Large intestine (tissue), 3 donors: ENCODE data around the gene KCNA1. TPM values are rescaled to one million over a fixed set of nuclear protein-coding genes. Genes with fewer than 3 reads are reported as not detected.

Experiments used
- DNase-seq, 2 donors: peaks; one replicate each; pipeline versions ENCODE4 v3.0.0 to v3.0.0-alpha.2; 2013
- H3K27ac ChIP-seq: one replicate; pipeline ENCODE4 v1.5.1; 2013; ENCODE audit warnings: low read length
- H3K27me3 ChIP-seq: 2 replicates; pipeline ENCODE4 v1.6.1; 2013; ENCODE audit warnings: low read length; ENCODE audit not compliant: control insufficient read depth, insufficient read depth
- H3K36me3 ChIP-seq: 2 replicates; pipeline ENCODE4 v1.6.1; 2013; ENCODE audit warnings: low read length; ENCODE audit not compliant: control insufficient read depth, insufficient read depth
- H3K4me1 ChIP-seq: one replicate; pipeline ENCODE4 v1.6.1; 2013; ENCODE audit warnings: low read length; ENCODE audit not compliant: control insufficient read depth, insufficient read depth
- H3K4me3 ChIP-seq: one replicate; pipeline ENCODE4 v1.5.1; 2013; ENCODE audit warnings: low read length
- H3K9me3 ChIP-seq: one replicate; pipeline ENCODE4 v1.6.1; 2013; ENCODE audit warnings: mild to moderate bottlenecking, low read depth, low read length, moderate library complexity; ENCODE audit not compliant: control insufficient read depth
- WGBS: methylation state at CpG from one replicate; pipeline ENCODE4 v1.1.5; 2013; ENCODE audit warnings: low lambda C conversion rate; ENCODE audit not compliant: insufficient coverage; 5-methylcytosine and 5-hydroxymethylcytosine counted together
- polyA plus RNA-seq: library from polyadenylated mRNA; unstranded; fragments of 120-200 nt; gene quantifications from one replicate; pipeline ENCODE4 v1.2.1, GENCODE V29; 2013

Gene KCNA1
- polyA plus RNA-seq, 1 donor, result 1.3 TPM

DNA sequence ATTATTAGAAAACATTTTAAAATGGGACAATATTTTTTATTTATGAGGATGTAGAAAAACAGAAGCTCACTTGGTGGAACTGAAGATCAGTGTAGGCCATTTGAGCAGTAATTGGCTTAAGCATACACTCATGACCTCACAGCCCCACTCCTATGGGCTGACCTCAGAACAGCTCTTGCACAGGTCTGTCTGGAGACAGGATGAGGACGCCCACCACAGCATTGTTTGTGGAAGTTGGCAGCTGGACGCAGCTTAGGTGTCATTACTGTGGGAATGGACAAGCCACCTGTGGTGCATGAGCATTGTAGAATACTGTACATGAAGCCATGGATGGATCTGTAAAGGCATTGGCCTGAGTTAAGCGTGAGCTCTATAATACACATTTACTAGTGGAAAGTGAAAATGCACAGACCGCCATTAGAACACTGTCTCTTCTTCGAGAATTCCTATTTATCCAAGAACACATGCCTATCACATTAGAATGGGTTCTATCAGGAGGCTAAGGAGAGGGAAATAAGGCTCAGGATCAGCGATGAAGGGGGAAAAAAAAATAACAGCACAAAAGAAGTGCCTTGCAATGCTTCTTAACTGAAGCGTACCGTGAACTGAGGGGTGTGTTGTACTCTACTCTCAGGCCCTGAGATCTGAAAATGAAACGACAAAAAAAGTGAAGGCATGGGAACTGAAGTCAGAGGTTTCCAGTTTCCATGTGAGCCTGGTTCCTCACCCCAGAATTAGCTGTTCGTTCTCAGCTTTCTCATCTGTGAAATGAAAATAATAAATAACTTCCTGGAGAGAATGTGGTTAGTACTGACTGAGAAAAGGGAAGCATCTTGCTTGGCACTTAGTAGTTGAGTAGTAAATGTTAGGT lies 33.6 kb downstream of the KCNA1 start:
- no peak for DNase-seq
- WGBS, result 92% methylated on average over 6 of the region's 10 CpGs
- H3K27ac ChIP-seq, result no peak overlapping the region
- H3K4me1 ChIP-seq, result no peaks in the 10 kb centered on the region
- no peak overlapping the region for H3K4me3 ChIP-seq
- H3K9me3 ChIP-seq, result no peaks in the 10 kb centered on the region
- H3K27me3 ChIP-seq, result peaks cover 27% of the 10 kb centered on the region
- H3K36me3 ChIP-seq, result no peaks in the 10 kb centered on the region

- H3K4me3 ChIP-seq, result no peak overlapping the region
- H3K27ac ChIP-seq, result no peak overlapping the region
- H3K36me3 ChIP-seq, result no peaks in the 10 kb centered on the region
Measured at GRCh38 chr12:4943938-4944284, 34.2 kb downstream of the KCNA1 start.

DNA sequence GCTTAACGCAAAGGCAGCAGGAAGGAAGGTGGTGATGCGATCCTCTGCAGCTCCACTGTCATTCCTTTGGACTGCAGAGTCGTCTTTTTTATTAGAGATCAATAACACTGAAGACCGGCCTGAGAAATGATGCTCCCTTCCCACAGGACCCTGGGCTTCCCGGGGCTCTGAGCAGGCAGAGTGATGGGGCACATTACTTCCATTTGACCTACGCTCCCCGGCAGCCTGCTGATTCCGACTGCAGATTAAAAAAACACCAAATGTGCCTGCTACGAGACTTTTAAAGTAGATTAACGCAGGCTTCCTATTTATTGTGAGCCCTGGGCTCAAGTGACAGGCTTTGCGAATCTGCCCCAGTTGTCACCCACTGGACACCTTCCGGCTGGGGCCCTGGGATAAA lies 37.5 kb downstream of the KCNA1 start:
- Histone ChIP-seq H3K4me3 (no peak overlapping the region), H3K27me3 (peaks cover 26% of the 10 kb centered on the region)
- no CpG with 5 or more reads among the region's 12 CpGs for WGBS

More at GRCh38 chr12:4943938-4944284, 34.2 kb downstream of the KCNA1 start:
- WGBS, result no CpG with 5 or more reads among the region's 4 CpGs
- no peaks in the 10 kb centered on the region for H3K4me1 ChIP-seq
- peaks cover 27% of the 10 kb centered on the region for H3K27me3 ChIP-seq
- no peaks in the 10 kb centered on the region for H3K9me3 ChIP-seq
- no peak for DNase-seq

DNA sequence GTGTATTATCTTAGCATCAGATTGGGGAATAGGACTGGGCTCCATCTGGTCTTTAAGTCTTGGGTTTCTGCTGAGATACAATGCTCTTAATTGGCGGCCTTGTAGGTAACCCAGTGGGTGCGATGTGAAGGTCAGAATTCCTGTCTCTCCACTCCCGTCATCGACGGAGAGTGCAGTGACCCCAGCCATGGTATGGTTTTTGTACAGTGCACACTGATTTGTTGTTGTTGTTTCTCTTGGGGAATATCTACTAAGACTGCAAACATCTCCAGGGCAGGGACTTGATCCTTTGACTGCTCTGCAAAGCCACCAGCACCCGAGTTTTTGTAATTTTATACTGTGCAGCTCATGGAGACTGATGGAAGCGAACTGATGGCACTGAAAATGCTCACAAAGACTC lies 41.4 kb downstream of the KCNA1 start:
- no CpG with 5 or more reads among the region's 7 CpGs for WGBS
- H3K27ac ChIP-seq, result no peak overlapping the region
- no peaks in the 10 kb centered on the region for H3K9me3 ChIP-seq
- H3K4me3 ChIP-seq, result no peak overlapping the region
- H3K36me3 ChIP-seq, result no peaks in the 10 kb centered on the region
- H3K27me3 ChIP-seq, result peaks cover 53% of the 10 kb centered on the region
- H3K4me1 ChIP-seq, result no peaks in the 10 kb centered on the region
- DNase-seq, result no peak

More for the DNA sequence above, 37.5 kb downstream of the KCNA1 start:
- Histone ChIP-seq H3K36me3 (no peaks in the 10 kb centered on the region), H3K9me3 (no peaks in the 10 kb centered on the region), H3K27ac (no peak overlapping the region), H3K4me1 (no peaks in the 10 kb centered on the region)
- DNase-seq, result no peak

DNA sequence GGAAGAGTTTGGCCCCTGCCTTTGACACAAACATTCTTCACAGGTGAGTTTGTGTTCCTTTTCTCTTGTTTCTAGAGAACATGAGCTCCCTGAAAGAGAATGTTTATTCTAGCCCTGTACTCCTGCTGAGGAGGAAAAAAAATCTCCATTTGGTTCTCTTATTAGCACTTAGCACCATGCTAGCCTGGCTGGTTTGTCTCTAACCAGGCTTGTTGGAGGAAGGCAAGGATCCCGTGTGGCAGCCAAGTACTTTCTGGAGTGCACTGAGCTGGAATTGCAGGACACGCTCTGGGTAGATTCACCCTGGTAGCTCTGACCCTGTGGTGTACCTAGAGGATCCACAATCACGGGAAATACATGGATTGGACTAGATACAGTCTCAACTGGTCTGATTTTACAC lies 41.9 kb downstream of the KCNA1 start:
- Histone ChIP-seq H3K4me1 (no peaks in the 10 kb centered on the region), H3K27me3 (peaks cover 55% of the 10 kb centered on the region), H3K4me3 (no peak overlapping the region), H3K27ac (no peak overlapping the region), H3K9me3 (no peaks in the 10 kb centered on the region), H3K36me3 (no peaks in the 10 kb centered on the region)
- DNase-seq, result no peak
- WGBS, result no CpG with 5 or more reads among the region's 3 CpGs

DNA sequence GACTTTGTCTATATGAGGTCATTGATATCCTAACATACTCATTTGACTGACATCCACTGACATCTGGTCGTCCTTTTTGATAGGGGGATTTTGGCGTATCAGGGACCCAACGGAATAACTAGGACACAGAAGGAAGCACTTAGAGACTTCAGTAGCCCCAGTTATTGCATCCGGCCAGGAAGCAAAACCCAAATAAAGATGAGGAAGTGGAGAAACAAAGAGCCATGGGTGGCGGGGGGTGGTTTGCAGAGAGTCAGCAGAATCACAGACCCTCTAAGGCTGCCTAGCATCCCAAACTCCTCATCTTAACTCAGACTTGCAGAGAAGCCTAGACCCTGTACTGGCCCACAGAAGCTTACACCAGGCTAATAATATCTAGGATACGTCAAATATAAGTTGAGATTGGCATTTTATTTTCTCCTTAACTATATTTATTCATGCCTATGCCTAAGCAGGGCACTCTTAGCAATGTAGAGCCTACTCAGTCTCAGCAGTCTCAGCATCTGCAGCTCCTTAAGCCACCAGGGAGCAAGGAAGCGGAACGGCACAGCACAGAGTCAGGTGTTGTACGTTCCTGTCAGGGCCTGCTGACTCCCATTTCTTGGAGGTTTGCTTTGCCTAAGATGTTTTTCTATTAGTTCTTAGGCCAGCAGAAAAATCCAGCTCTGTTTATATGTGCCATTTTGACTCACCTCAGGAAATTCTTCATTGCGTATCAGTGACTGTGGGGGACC lies 45.1 kb downstream of the KCNA1 start:
- no peaks in the 10 kb centered on the region for H3K9me3 ChIP-seq
- 100% methylated on average over 1 of the region's 10 CpGs for WGBS
- no peaks in the 10 kb centered on the region for H3K36me3 ChIP-seq
- peaks cover 69% of the 10 kb centered on the region for H3K27me3 ChIP-seq
- DNase-seq, result no peak
- no peaks in the 10 kb centered on the region for H3K4me1 ChIP-seq
- no peak overlapping the region for H3K4me3 ChIP-seq
- H3K27ac ChIP-seq, result no peak overlapping the region

- WGBS, result no CpG with 5 or more reads among the region's 2 CpGs
- Histone ChIP-seq H3K27ac (no peak overlapping the region), H3K36me3 (no peaks in the 10 kb centered on the region), H3K9me3 (no peaks in the 10 kb centered on the region), H3K27me3 (peaks cover 75% of the 10 kb centered on the region), H3K4me3 (no peak overlapping the region), H3K4me1 (no peaks in the 10 kb centered on the region)
- DNase-seq, result no peak
Measured at GRCh38 chr12:4956054-4956453, 46.3 kb downstream of the KCNA1 start.

- H3K27me3 ChIP-seq, result peaks cover 75% of the 10 kb centered on the region
- no peak overlapping the region for H3K4me3 ChIP-seq
- DNase-seq, result no peak
- no peaks in the 10 kb centered on the region for H3K4me1 ChIP-seq
- no peaks in the 10 kb centered on the region for H3K9me3 ChIP-seq
- no peak overlapping the region for H3K27ac ChIP-seq
- H3K36me3 ChIP-seq, result no peaks in the 10 kb centered on the region
- WGBS, result no CpG with 5 or more reads among the region's 11 CpGs
Measured at GRCh38 chr12:4956968-4957367, 47.3 kb downstream of the KCNA1 start.

GRCh38 chr12:4957761-4958160 lies 48.1 kb downstream of the KCNA1 start:
- peaks cover 79% of the 10 kb centered on the region for H3K27me3 ChIP-seq
- WGBS, result 83% methylated on average over 4 of the region's 5 CpGs

GRCh38 chr12:4958697-4959375 lies 49.1 kb downstream of the KCNA1 start:
- Histone ChIP-seq H3K9me3 (no peaks in the 10 kb centered on the region), H3K4me1 (no peaks in the 10 kb centered on the region), H3K27me3 (peaks cover 69% of the 10 kb centered on the region), H3K27ac (no peak overlapping the region), H3K36me3 (no peaks in the 10 kb centered on the region), H3K4me3 (no peak overlapping the region)
- no CpG with 5 or more reads among the region's 6 CpGs for WGBS
- no peak for DNase-seq

More at GRCh38 chr12:4957761-4958160, 48.1 kb downstream of the KCNA1 start:
- Histone ChIP-seq H3K36me3 (no peaks in the 10 kb centered on the region), H3K4me3 (no peak overlapping the region), H3K27ac (no peak overlapping the region), H3K9me3 (no peaks in the 10 kb centered on the region), H3K4me1 (no peaks in the 10 kb centered on the region)
- no peak for DNase-seq
